Testis (tissue), 3 donors: ENCODE data around the gene GPRASP2. TPM values are rescaled to one million over a fixed set of nuclear protein-coding genes. Genes with fewer than 3 reads are reported as not detected.

ENCODE experiments used
- DNase-seq: peaks from one replicate; pipeline ENCODE4 v3.0.0-alpha.2; 2019
- H3K27ac ChIP-seq, 2 donors: fragments of 200-600 bp; sonication (generic); one replicate each; pipeline ENCODE4 v1.5.1; 2019
- H3K27me3 ChIP-seq: fragments of 200-600 bp; sonication (generic); one replicate; pipeline ENCODE4 v1.5.1; 2019
- H3K36me3 ChIP-seq: fragments of 200-600 bp; sonication (generic); one replicate; pipeline ENCODE4 v1.5.1; 2017; ENCODE audit warnings: low read depth; ENCODE audit errors: missing control alignments
- H3K4me1 ChIP-seq: fragments of 200-600 bp; sonication (generic); one replicate; pipeline ENCODE4 v1.5.1; 2019
- H3K4me3 ChIP-seq, 2 donors: fragments of 200-600 bp; sonication (generic); one replicate each; pipeline ENCODE4 v1.5.1; 2017 to 2019
- H3K9me3 ChIP-seq: fragments of 200-600 bp; sonication (generic); one replicate; pipeline ENCODE4 v1.5.1; 2017
- CTCF ChIP-seq, 3 experiments: fragments of 450-650 bp in 2 of 3; fragments of 200-600 bp in 1 of 3; sonication (generic) in 1 of 3; IDR thresholded peaks; one replicate each; pipeline ENCODE4 v1.5.1; 2016 to 2019; ENCODE audit warnings: antibody characterized with exemption in 3 of 3, mild to moderate bottlenecking in 2 of 3, moderate library complexity in 1 of 3
- POLR2A ChIP-seq: fragments of 450-650 bp; IDR thresholded peaks from one replicate; pipeline ENCODE4 v1.6.1; 2017; ENCODE audit warnings: antibody characterized with exemption, mild to moderate bottlenecking, moderate library complexity
- WGBS, 2 donors: methylation state at CpG; one replicate each; pipeline ENCODE4 v1.1.5; 2018; 5-methylcytosine and 5-hydroxymethylcytosine counted together
- intact Hi-C: fragments of 100-400 bp; cut with DNase I; formaldehyde crosslinking; loops from one replicate; pipeline ENCODE4 v1.15.1; 2023; ENCODE audit warnings: low total_unique reads
- polyA plus RNA-seq: library from polyadenylated mRNA; stranded (reverse); fragments of 350-450 nt; fragmentation: Illumina TruSeq; extraction: RNeasy Lipid Tissue Mini Kit (QIAGEN cat#74804); gene quantifications from one replicate; pipeline ENCODE4 v1.2.3, GENCODE V29; 2014; ENCODE audit warnings: low read depth, low replicate concordance; ENCODE audit not compliant: insufficient read depth
- total RNA-seq, 2 donors: library from RNA; depleted of rRNA; stranded (reverse); fragments of >200 nt; gene quantifications; one replicate each; pipeline ENCODE4 v1.2.3, GENCODE V29; 2016

GPRASP2 gene
- total and polyA plus RNA-seq, 3 donors from 2014 or later = 8.4 to 12.8 (median 11.9) TPM

- H3K27ac ChIP-seq = no peak overlapping the region
- 72 to 73% methylated on average over 7 of the region's 7 CpGs for WGBS, 2 donors
- no peaks in the 10 kb centered on the region for H3K9me3 ChIP-seq
- no peaks in the 10 kb centered on the region for H3K36me3 ChIP-seq
- H3K27me3 ChIP-seq = no peaks in the 10 kb centered on the region
- H3K4me3 ChIP-seq = no peak overlapping the region
- H3K4me1 ChIP-seq = no peaks in the 10 kb centered on the region
- TF ChIP-seq POLR2A (no peak), CTCF (IDR thresholded peaks at IDR 0.05) (no peak)
- no peak for DNase-seq
- intact Hi-C loops = no loop called here
These were observed 27.4 kb downstream of the GPRASP2 start for GRCh38 chrX:102739657-102740056.

GRCh38 chrX:102744307-102744706, 32.1 kb downstream of the GPRASP2 start:
- WGBS, 2 donors = 90 to 94% methylated on average over 1 of the region's 1 CpG
- no peaks in the 10 kb centered on the region for H3K27me3 ChIP-seq
- H3K36me3 ChIP-seq = no peaks in the 10 kb centered on the region
- H3K27ac ChIP-seq = no peak overlapping the region
- TF ChIP-seq CTCF (IDR thresholded peaks at IDR 0.05) = no peak
- TF ChIP-seq POLR2A = no peak
- no peaks in the 10 kb centered on the region for H3K9me3 ChIP-seq
- DNase-seq = no peak
- intact Hi-C loops = no loop called here
- H3K4me3 ChIP-seq = no peak overlapping the region
- no peaks in the 10 kb centered on the region for H3K4me1 ChIP-seq

- H3K36me3 ChIP-seq = no peaks in the 10 kb centered on the region
- H3K4me3 ChIP-seq = peak overlapping the region; percentile 46 to 66
- H3K27me3 ChIP-seq = no peaks in the 10 kb centered on the region
- H3K27ac ChIP-seq = no peak overlapping the region
- no peaks in the 10 kb centered on the region for H3K4me1 ChIP-seq
- no peaks in the 10 kb centered on the region for H3K9me3 ChIP-seq
- TF ChIP-seq CTCF (IDR thresholded peaks at IDR 0.05) (no peak), POLR2A (no peak)
- intact Hi-C loops = no loop called here
- 60% methylated on average over 1 of the region's 14 CpGs; no CpG with 5 or more reads in 1 of the 2 donors for WGBS, 2 donors
- DNase-seq = peak; percentile 22
These were observed 33.2 kb downstream of the GPRASP2 start for GRCh38 chrX:102745513-102745856.

GRCh38 chrX:102745857-102746584, 33.8 kb downstream of the GPRASP2 start:
- TF ChIP-seq POLR2A = no peak
- TF ChIP-seq CTCF (IDR thresholded peaks at IDR 0.05) = no peak
- peak; percentile 40 for DNase-seq
- H3K36me3 ChIP-seq = no peaks in the 10 kb centered on the region
- H3K27me3 ChIP-seq = no peaks in the 10 kb centered on the region
- intact Hi-C loops = no loop called here
- H3K4me3 ChIP-seq = peak overlapping the region; percentile 46 to 66
- H3K27ac ChIP-seq = no peak overlapping the region
- 5% methylated on average over 26 of the region's 61 CpGs; no CpG with 5 or more reads in 1 of the 2 donors for WGBS, 2 donors
- H3K4me1 ChIP-seq = no peaks in the 10 kb centered on the region
- no peaks in the 10 kb centered on the region for H3K9me3 ChIP-seq

- intact Hi-C loops = no loop called here
- no peak overlapping the region for H3K27ac ChIP-seq
- H3K4me3 ChIP-seq = no peak overlapping the region
- TF ChIP-seq POLR2A (no peak), CTCF (IDR thresholded peaks at IDR 0.05) (no peak)
- H3K4me1 ChIP-seq = no peaks in the 10 kb centered on the region
- H3K27me3 ChIP-seq = no peaks in the 10 kb centered on the region
- no peaks in the 10 kb centered on the region for H3K9me3 ChIP-seq
- no peak for DNase-seq
- 42 to 52% methylated on average over 2 of the region's 2 CpGs for WGBS, 2 donors
- no peaks in the 10 kb centered on the region for H3K36me3 ChIP-seq
These were observed 53.0 kb downstream of the GPRASP2 start for GRCh38 chrX:102765217-102765616.
